Stimulated activated CD4-positive, alpha-beta T cell treated with anti-CD3 and anti-CD28 coated beads, Interleukin-4, amount 100 ng/mL, for 1 hour (primary cell): Measurements from ENCODE around the gene SLC4A7.
"Not testable (repeated sequence)": the region's sequence is repeated elsewhere in the genome, so short reads cannot be mapped to it uniquely, and the experiment has no call there.

ENCODE experiments used
- DNase-seq: peaks from one replicate; pipeline ENCODE4 v3.0.0-alpha.2; 2020

SLC4A7 gene

DNA sequence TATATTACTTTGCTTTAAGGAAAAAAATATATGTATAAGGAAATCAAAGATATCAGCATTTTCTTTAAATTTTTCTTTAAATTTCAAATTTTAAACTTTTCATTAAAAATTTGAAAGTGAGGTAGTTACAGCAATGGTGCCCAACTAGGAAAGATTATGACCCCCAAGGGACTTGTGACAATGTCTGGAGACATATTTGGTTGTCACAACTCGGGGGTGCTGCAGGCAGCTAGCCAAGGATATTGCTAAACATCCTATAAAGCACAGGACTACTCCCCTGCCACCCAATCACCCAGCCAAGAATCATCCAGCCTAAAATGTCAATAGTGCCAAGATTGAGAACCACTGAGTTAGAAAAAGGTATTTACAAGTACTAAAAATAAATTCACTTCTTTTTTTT lies 57.3 kb downstream of the SLC4A7 start:
- no peak for DNase-seq

DNA sequence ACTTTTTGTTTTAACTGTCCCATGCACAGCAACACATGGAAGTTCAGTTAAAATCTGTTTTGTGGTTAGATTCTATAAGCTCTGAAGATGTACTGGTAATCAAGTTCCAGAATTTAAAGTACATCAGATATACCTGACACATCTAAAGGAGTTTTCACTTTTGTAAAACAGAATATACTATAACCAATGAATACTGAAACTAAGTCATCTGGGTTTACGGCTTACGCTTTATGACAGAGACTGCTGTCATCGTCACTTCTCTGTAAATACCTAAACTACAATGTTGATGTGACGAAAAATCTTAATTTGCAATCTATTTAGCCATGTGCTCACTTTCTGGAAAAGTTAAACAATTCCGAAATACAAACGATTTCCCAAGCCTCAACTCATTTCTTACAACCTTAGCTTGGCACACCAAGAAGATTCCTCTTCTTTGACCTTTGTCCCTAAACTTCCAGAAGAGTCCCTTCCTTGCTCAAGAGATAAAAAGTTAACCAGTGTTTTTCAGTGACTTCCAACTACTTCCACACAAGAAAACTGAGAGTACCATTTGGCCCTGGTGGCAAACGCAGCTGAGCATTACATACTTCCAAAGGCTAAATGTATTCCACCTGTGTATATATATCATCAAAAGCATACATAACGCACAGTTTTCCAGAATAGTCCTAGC lies 58.2 kb downstream of the SLC4A7 start:
- DNase-seq = no peak

GRCh38 chr3:27424812-27425521 lies 59.2 kb downstream of the SLC4A7 start:
- DNase-seq = not testable (repeated sequence)

GRCh38 chr3:27423463-27423862 lies 60.7 kb downstream of the SLC4A7 start:
- no peak for DNase-seq

- DNase-seq = no peak
Measured at GRCh38 chr3:27422617-27423016, 61.6 kb downstream of the SLC4A7 start.

DNA sequence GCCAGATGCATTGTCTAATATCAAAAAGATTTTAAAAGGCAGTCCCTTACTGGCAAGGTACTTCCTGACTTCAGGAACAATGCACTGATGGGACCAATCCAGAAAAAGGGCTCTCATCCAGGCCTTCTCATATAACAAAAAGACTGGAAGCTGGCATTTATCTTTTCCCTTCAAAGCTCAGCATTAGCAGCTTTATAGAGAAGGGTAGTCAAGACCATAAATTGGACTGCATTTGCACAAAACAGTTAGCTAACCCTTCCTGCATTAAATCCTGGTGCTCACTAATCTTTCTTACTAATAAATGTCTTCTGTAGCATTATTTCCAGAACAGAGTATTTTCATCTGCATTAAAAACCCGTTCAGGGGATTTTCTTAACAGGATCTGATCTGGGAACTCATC lies 69.0 kb downstream of the SLC4A7 start:
- DNase-seq = no peak

GRCh38 chr3:27392950-27393679 lies 91.1 kb downstream of the SLC4A7 start:
- no peak for DNase-seq

- not testable (repeated sequence) for DNase-seq
Measured at GRCh38 chr3:27392414-27392813, 91.8 kb downstream of the SLC4A7 start.

GRCh38 chr3:27391796-27392195 lies 92.4 kb downstream of the SLC4A7 start:
- DNase-seq = no peak

DNA sequence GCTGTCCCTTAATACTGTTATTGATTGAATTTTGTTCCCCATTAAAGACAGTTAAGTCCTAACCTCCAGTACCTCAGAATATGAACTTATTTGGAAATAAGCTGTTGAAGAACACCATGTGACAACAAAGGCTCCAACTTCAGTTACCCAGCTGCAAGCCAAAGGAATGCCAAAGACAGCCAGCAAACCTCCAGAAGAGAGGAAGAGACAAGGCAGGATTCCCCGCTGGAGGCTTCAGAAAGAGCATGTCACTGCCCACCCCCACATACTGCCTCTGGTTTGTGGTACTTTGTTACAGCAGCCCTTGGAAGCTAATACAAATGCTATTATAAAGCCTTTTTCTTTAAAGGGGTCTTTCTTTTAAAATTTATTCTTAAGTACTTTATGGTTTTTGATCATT lies 96.6 kb downstream of the SLC4A7 start:
- DNase-seq = no peak

DNA sequence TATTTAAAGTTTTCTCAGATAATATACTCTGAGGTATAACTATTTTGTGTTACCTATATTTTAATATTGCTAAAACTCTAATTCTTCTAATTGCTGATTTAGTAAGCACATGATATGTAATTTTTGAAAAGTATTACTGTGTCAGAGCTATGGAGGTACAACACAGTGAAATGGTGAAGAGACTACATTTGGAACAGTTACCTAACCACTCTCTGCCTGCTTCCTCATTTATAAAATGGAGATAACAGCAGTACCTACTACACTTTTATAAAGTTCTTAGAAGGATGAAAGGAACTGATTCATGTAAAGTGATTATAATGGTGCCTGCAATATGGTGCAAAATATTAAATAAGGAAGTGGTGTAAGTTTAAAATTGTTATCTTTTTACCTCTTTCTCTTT lies 98.7 kb downstream of the SLC4A7 start:
- no peak for DNase-seq

DNA sequence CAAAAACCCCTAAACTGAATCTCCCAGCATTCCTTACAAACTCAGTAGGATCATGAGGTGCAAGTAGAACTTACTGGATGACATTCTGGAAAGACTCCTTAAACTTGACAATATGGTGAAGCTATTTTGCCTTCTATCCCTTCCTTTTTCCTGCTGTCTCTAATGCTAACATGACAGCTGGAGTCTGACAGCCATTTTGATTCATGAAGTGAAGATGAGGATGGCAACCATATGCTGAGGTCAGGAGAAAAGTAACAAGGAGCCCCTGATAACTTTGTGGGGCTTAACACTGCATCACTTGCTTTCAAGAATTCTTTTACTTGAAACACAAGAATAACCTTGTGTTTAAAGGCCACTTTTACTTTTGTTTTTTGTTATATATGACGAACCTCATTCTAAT lies 100.0 kb downstream of the SLC4A7 start:
- DNase-seq = no peak

GRCh38 chr3:27380433-27381357 lies 103.5 kb downstream of the SLC4A7 start:
- no peak for DNase-seq

- no peak for DNase-seq
Measured at GRCh38 chr3:27378331-27378730, 105.9 kb downstream of the SLC4A7 start.

DNA sequence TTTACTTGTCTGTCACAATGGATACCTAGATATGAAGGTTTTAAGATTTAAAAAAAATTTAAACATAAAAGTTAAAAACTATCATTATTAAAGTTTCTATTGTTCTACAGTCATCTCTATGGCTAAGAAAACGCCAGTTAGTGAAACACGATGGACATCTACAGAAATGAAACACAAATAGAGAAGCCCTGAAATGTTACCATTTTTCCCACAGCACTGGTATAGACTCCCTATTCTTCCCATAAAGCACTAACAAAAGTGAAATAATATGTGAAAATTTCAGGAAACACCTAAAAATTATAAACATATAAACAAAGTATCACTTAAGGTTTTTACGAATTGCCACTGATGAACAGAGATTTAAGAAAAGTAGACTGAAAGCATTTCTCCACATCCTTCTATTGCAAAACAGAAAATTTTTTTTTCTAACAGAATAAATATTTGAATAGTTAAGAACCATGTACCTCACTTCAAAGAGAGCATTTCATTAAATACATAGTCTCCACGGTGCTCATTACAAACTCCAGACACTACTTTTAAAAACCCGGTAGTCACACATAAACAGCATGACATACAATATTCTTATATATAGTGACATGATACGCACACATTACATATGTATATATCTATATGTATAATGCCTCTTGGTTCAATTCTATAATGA lies 107.9 kb downstream of the SLC4A7 start:
- no peak for DNase-seq

DNA sequence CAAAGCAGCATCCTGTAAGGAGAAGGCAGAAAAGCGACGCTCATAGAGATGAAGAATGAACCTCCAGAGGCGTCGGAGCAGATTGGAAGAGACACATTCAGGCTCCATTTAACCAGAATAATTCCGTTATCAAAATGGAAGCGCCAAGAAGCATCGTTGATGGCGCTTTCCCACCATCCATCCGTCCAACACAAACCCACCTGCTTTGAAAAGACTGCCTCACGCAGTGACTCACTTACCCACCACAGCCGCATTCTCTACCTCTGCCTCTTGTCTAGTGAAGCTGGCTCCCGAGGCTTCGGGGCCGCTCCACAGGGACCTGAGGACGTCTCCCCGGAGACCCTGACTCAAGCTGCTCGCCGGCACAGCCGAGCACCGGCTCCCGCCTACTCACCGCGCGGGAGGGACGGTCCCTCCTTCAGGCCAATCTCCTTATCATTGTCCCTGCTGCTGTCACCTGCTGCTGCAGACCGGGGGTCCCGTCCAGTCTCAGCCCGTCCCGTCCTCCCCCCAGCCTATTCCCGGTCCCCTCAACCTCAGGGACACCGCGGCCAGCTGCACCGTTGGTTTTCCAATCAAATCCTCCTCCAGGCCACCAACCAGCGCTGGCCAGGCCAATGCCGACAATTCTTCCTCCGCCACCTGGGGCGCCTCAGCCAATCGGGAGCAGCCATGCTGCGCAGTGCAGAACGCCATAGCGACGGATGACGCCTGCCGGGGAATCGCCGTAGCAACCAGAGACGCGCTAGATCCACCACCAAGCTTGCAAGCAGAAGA lies 115.2 kb downstream of the SLC4A7 start, which contains the start of gene NEK10:
Gene NEK10, minus strand, starts transcription at position 553 of the 777 bp plus-strand sequence. CDS start 16,501 bp downstream, outside the sequence.
- peak; percentile 91 for DNase-seq

DNA sequence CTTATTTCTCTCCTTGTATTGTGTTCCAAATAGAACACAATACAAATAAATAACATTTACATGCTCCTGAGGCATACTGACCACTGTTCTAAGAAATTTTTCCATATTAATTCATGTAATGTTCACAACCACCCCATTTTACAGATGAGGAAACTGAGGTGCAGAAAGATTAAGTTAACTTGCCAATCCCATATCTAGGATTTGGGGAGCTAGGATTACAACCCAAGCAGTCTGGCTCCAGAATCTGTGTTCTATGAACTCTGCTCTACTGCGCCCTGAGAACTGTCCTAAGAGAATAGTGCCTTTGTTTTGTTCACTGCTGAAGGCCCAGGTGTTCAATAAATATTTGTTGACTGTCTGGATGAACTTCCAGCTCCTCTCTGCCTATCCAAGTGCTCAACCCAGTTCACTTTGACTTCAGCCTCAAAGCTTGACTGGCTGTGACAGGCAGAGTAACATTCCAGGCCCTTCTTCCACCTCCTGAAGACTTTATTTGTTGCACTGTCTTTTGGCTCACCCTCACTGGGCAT lies 118.1 kb downstream of the SLC4A7 start:
- no peak for DNase-seq

- DNase-seq = no peak
Measured at GRCh38 chr3:27360113-27361078, 123.8 kb downstream of the SLC4A7 start.

DNA sequence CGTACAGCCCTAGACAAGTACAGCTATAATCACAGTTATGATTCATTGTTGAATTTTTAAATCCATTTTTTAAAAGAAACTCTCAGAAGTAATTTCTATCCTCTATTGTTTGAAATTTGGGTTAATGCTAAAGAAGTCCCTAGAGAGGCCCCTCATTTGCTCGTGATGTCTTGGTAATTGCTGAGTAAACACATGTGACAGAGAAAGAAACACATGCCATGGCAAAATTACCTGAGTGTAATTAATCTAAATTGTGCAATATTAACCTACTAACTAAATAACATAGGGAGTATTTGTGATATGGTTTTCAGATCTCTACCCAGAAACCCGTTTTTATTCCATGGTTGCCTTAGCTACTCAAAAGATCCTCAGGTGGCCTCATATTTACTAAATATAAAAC lies 125.8 kb downstream of the SLC4A7 start:
- no peak for DNase-seq
